ENCODE measurements around the gene SLC9A4. TPM values are rescaled to one million over a fixed set of nuclear protein-coding genes. Genes with fewer than 3 reads are reported as not detected.

Gene SLC9A4
- total RNA-seq, 4 donors from 2014 or later = not detected

DNA sequence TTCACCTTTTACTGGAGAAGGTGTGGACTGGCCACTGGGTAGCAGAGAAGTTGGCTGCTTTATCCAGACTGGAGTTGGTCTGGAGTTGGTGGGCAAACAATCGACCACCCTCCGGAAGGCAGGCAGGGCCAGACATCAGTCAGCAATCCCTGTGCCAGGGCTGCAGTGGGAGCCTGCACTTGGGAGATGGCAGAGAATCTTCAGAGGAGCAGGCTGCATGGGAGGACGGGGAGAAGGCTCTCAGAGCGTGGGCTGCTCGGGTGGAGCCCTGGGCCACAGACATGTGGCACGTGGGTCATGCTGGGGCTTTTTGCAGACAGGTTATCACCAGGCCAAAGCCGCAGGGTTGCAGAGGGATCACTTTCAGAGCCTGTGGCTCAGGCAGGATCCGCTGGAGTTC lies 29.6 kb downstream of the SLC9A4 start:
- TF ChIP-seq, protein P1, sequence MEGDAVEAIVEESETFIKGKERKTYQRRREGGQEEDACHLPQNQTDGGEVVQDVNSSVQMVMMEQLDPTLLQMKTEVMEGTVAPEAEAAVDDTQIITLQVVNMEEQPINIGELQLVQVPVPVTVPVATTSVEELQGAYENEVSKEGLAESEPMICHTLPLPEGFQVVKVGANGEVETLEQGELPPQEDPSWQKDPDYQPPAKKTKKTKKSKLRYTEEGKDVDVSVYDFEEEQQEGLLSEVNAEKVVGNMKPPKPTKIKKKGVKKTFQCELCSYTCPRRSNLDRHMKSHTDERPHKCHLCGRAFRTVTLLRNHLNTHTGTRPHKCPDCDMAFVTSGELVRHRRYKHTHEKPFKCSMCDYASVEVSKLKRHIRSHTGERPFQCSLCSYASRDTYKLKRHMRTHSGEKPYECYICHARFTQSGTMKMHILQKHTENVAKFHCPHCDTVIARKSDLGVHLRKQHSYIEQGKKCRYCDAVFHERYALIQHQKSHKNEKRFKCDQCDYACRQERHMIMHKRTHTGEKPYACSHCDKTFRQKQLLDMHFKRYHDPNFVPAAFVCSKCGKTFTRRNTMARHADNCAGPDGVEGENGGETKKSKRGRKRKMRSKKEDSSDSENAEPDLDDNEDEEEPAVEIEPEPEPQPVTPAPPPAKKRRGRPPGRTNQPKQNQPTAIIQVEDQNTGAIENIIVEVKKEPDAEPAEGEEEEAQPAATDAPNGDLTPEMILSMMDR (IDR thresholded peaks at IDR 0.05; ENCODE audit: low read depth) = no peak

DNA sequence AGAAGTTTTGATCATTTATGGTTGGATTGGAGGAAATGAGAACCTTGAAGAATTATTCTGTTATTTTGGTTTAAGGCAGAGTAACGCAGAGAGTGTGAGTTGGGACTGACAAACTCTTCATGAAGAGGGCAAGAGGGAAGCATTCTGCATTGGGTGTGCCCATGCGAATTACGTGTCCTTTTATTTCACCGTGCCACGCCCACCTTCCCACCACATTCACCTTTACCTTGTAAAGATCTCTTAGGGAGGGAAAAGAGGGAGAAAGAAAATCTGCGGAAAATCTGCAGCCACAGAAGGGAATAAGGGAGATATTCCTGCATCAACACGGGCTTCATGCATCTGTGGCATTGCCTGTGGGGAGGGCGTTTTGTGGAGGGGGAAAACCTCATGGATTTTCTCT lies 31.8 kb downstream of the SLC9A4 start:
- TF ChIP-seq, protein P1 (IDR thresholded peaks at IDR 0.05; ENCODE audit: low read depth) = no peak

DNA sequence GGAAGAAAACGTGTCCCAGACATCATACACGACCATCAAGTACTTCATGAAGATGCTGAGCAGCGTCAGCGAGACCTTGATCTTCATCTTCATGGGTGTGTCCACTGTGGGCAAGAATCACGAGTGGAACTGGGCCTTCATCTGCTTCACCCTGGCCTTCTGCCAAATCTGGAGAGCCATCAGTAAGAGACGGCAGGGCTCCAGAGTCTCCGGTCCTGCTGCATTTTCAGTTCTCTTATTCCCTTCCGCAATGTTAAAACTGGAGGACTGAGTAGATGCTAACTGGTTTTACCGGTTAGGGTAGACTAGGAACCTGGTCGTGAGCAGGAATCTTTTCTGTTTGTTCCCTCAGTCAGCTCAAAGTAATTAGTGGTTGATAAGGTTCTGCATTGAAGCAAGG lies 32.3 kb downstream of the SLC9A4 start:
- TF ChIP-seq, protein P1 (IDR thresholded peaks at IDR 0.05; ENCODE audit: low read depth) = no peak

GRCh38 chr2:102506743-102507142 lies 33.7 kb downstream of the SLC9A4 start:
- TF ChIP-seq, protein P1 (IDR thresholded peaks at IDR 0.05; ENCODE audit: low read depth) = no peak

DNA sequence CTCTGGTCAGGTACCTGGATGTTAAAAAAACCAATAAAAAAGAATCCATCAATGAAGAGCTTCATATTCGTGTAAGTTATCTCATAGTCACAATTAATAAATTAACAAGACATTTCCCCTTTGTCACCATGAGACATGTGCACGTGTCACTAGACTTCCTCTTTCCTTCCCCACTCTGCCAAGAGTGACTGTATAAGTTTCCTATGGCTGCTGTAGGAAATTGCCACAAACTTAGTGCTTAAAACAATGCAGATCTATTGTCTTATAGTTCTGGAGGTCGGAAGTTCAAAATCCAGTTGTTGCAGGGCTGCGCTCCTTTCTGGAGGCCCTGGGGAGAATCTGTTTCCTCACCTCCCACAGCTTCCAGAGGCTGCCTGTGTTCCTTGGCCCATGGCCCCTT lies 35.8 kb downstream of the SLC9A4 start:
- TF ChIP-seq, protein P1 (IDR thresholded peaks at IDR 0.05; ENCODE audit: low read depth) = no peak

DNA sequence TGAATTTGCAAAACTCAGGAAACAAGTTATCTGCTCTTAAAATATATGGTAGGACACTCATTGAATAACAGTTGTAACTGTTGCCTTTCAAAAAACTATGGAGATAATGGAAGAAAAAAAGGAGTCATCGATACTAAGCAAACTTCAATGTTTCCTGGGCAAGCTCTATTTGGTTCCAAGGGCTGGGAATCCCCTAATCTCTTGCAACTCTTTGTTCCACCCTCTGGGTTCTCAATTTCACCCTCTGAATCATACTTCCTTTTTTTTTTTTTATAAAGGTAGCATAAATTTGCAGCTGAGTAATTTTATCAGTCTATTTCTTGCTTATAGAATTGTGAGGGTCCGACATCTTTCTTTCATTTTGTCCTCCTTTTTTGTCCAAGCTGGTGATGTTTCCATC lies 36.7 kb downstream of the SLC9A4 start:
- TF ChIP-seq, protein P1 (IDR thresholded peaks at IDR 0.05; ENCODE audit: low read depth) = no peak

DNA sequence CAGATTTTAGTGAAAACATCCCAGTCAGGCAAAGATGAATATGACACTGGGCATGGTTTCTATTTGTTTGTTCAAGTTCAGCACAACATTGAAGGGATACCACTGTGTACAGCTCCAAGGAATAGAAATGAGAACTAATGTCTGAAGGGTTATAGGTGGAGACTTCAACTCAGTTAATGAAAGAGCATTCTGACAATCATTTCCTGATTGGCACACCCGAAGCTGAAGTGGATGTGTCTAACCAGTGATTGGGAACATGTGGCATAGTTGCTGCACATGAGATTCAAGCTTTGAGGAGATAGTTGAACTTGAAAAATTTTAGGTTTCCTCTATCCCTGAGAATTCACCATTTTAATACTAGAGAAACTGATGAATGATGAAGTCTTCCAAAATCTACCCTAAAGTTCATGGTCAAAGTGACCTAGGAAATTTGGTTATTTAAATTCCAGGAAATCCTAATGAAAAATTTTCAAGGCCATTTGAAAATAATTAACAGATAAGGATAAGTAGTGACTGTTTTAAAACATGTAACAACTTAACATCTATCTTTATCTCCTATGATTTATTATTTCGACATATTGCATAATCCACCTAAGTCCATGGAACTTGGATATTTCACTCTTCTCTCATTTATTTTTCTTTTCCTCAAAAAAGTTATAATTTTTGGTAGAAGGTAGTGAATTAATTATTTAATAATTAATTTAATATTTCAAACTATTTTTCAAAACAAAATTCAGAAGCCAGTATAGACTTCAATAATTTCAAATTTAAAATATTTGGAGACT lies 38.0 kb downstream of the SLC9A4 start:
- TF ChIP-seq, protein P1 (IDR thresholded peaks at IDR 0.05; ENCODE audit: low read depth) = no peak

Measured in subcutaneous adipose tissue (tissue), 4 donors.